VCaP (cell line): Measurements from ENCODE around the gene TBX20.
"Not testable (repeated sequence)": the region's sequence is repeated elsewhere in the genome, so short reads cannot be mapped to it uniquely, and the experiment has no call there.

Source experiments
- H3K27ac ChIP-seq: fragments of 450-650 bp; 2 replicates; pipeline ENCODE4 v1.5.1; 2017
- TF ChIP-seq, protein P1 (sequence below): fragments of 450-650 bp; conservative IDR thresholded peaks from 2 replicates; pipeline ENCODE4 v1.5.1; 2017; ENCODE audit warnings: mild to moderate bottlenecking, moderate library complexity

TBX20 gene

GRCh38 chr7:35248576-35249536, 5.0 kb downstream of the TBX20 start:
- TF ChIP-seq, protein P1, sequence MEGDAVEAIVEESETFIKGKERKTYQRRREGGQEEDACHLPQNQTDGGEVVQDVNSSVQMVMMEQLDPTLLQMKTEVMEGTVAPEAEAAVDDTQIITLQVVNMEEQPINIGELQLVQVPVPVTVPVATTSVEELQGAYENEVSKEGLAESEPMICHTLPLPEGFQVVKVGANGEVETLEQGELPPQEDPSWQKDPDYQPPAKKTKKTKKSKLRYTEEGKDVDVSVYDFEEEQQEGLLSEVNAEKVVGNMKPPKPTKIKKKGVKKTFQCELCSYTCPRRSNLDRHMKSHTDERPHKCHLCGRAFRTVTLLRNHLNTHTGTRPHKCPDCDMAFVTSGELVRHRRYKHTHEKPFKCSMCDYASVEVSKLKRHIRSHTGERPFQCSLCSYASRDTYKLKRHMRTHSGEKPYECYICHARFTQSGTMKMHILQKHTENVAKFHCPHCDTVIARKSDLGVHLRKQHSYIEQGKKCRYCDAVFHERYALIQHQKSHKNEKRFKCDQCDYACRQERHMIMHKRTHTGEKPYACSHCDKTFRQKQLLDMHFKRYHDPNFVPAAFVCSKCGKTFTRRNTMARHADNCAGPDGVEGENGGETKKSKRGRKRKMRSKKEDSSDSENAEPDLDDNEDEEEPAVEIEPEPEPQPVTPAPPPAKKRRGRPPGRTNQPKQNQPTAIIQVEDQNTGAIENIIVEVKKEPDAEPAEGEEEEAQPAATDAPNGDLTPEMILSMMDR = no peak
- H3K27ac ChIP-seq = no peak overlapping the region

GRCh38 chr7:35246819-35247218, 7.1 kb downstream of the TBX20 start:
- H3K27ac ChIP-seq = no peak overlapping the region
- TF ChIP-seq, protein P1 = no peak

DNA sequence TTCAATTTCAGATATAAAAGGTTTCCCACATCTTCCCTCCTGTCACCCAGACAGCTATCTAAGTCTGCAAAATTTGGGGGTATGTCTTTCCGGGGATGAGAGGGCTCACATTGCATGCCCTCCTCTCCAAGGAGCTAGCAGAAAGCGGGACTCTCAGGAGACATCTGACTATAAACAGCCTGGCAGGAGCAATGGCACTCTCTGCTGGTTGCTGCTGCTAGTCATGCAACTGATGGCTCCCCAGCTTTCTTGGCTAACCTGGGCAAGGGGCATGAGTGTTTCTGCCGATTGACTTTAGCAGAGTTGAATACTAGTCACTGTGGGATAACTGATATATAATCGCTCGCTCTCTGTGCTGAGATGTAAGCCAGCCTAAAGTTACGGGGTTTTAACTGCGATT, 12.0 kb downstream of the TBX20 start:
- no peak overlapping the region for H3K27ac ChIP-seq
- TF ChIP-seq, protein P1 = peak; percentile 67

DNA sequence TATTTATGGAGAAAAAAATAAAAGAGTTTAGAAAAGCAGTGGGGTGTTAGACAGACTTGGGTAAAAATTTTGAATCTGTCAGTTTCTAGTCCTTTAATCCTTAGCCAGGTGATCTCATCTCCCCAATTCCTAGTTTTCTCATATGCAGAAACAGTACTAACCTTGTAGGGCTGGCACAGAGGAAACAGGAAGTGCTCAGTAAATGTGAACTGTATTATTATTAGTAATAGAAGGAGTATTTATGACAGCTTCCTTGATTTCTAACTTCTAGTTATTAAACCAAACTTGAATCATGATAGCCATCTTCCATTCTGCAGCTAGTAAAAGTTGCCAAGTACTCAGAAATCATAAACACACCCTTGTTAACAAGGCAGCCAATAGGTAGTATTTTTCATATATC, 12.5 kb downstream of the TBX20 start:
- TF ChIP-seq, protein P1 = no peak
- H3K27ac ChIP-seq = no peak overlapping the region

GRCh38 chr7:35241008-35241407, 12.9 kb downstream of the TBX20 start:
- H3K27ac ChIP-seq = not testable (repeated sequence)

- not testable (repeated sequence) for H3K27ac ChIP-seq
These were observed 15.4 kb downstream of the TBX20 start for GRCh38 chr7:35238456-35238855.

DNA sequence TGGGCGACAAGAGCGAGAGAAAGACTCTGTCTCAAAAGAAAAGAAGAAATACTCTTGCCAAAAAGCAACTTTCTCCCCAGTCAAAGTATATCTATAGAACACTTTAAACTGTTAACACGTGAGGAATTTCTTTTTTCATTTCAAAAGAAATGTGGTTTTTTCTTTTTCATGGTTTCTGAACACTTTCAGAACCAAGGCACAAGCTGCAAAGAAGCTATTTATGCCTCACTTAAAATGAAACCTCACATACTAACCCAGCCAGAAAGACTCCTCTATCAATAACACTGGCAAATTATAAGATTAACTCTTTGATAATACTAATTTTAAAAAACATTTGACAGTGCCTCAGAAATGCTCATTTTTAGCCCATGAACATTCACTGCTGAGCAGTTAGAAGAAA, 20.9 kb downstream of the TBX20 start:
- TF ChIP-seq, protein P1 = no peak
- H3K27ac ChIP-seq = no peak overlapping the region

- not testable (repeated sequence) for H3K27ac ChIP-seq
These were observed 22.7 kb downstream of the TBX20 start for GRCh38 chr7:35231221-35231620.

DNA sequence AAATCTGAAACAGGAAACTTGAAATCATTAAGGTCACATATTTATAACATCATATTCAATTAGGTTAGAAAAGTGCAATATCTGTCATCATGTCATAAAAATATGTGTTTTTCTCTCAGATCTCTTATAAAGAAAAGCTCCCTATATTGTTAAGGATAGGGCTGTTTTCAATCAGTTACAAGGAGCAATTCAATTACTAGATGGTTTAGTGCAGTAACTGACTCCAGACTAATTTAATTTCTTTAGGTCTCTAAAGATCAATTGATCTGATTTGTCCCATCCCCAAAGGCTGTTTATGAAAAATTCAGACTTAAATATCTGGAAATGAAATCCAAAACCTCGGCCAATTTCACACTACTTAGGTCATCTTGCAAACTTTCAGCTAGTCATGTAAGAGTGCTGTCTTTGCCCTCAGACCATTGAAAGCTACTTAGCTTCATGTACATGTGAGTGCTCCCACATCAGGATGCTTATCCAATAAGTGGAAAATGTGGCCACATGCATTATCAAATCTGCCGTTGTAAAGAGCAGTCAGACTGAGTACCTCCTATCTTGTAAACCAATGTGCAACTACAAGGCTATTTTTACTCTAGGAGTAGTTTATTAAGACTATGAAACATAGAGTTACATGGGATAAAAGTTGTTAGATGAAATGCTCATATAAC, 24.7 kb downstream of the TBX20 start:
- not testable (repeated sequence) for H3K27ac ChIP-seq

- not testable (repeated sequence) for H3K27ac ChIP-seq
These were observed 25.3 kb downstream of the TBX20 start for GRCh38 chr7:35228496-35229051.

DNA sequence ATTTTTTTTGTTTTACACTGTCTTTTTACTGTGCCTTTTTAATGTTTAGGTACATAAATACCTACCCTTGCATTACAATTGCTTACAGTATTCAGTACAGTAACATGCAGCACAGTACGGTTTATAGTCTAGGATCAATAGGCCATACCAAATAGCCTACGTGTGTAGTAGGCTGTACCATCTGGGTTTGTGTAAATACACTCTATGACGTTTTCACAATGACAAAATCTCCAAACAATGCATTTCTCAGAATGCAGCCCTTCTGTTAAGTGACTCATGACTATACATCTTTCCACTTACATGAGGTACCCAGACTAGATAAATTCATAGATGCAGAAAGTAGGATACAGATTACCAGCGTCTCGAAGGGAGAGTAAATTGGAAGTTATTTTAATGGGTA, 26.5 kb downstream of the TBX20 start:
- H3K27ac ChIP-seq = not testable (repeated sequence)

GRCh38 chr7:35222445-35222844, 31.5 kb downstream of the TBX20 start:
- H3K27ac ChIP-seq = not testable (repeated sequence)

- not testable (repeated sequence) for H3K27ac ChIP-seq
These were observed 33.7 kb downstream of the TBX20 start for GRCh38 chr7:35220176-35220575.

DNA sequence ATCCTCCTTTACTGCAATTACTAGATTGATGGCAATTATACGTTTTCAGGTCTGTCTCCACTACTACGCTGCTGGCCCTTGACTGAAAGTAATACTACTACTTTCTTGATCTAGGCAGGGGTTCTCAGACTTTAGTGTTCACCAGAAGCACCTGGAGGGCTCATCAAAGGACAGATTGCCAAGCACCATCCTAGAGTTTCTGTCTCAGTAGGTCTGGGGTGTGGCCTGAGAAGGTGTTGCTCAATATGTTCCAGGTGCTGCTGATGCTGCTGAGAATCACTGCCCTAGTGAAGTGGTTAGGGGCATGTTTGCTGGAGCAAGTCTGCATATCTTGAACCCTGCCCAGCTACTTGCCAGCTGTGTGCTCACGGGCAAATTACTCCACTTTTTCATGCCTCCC, 37.9 kb downstream of the TBX20 start:
- not testable (repeated sequence) for H3K27ac ChIP-seq

DNA sequence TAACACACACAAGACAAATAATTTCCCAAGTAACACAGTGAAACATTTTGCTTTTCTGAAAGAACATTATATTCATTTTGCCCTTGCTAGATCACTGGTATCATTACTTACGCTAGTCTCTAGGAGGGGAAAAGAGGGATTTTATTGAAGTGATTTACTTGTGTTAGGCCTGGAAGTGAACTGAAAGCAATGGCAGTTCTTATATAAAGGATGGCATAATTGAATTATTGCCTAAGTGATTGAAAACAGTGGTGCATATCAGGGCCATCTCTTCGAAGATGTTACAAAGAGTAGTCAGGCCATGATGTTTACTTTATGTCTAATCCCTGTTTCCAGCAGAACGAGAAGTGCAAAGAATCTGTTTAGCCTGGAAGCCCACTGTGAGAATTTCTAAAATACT, 38.8 kb downstream of the TBX20 start:
- not testable (repeated sequence) for H3K27ac ChIP-seq
